ENCODE measurements around the gene PRORP.

- TF ChIP-seq, protein P1, sequence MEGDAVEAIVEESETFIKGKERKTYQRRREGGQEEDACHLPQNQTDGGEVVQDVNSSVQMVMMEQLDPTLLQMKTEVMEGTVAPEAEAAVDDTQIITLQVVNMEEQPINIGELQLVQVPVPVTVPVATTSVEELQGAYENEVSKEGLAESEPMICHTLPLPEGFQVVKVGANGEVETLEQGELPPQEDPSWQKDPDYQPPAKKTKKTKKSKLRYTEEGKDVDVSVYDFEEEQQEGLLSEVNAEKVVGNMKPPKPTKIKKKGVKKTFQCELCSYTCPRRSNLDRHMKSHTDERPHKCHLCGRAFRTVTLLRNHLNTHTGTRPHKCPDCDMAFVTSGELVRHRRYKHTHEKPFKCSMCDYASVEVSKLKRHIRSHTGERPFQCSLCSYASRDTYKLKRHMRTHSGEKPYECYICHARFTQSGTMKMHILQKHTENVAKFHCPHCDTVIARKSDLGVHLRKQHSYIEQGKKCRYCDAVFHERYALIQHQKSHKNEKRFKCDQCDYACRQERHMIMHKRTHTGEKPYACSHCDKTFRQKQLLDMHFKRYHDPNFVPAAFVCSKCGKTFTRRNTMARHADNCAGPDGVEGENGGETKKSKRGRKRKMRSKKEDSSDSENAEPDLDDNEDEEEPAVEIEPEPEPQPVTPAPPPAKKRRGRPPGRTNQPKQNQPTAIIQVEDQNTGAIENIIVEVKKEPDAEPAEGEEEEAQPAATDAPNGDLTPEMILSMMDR (conservative IDR thresholded peaks at IDR 0.05): no peak
- no peak for TF ChIP-seq EZH2 (IDR thresholded peaks at IDR 0.05; ENCODE audit: low read depth)
These were observed 36.1 kb downstream of the PRORP start for GRCh38 chr14:35158491-35158890.
